ENCODE data around the gene CNOT8.

CNOT8 gene

DNA sequence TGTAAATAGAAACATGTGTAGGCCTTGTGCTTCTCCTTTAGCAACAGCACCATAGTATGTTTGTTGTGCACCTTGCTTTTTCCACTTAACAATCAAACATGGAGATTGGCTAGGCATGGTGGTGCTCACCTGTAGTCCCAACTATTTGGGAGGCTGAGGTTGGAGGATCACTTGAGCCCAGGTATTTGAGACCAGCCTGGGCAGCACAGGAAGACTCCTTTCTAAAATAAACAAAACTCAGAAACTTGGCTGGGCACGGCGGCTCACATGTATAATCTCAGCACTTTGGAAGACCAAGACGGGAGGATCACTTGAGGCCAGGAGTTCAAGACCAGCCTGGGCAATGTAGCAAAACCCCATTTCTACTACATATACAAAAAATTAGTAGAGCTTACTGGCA, 7.1 kb upstream of the CNOT8 start:
- 97% methylated on average over 3 of the region's 3 CpGs for WGBS
- Histone ChIP-seq H3K9me3 (ENCODE audit: insufficient read depth, low read depth, low read length) (no peaks in the 10 kb centered on the region), H3K27me3 (ENCODE audit: insufficient read depth, low read length) (no peaks in the 10 kb centered on the region), H3K27ac (ENCODE audit: low read depth, low read length) (no peak overlapping the region), H3K36me3 (ENCODE audit: insufficient read depth, low read length) (no peaks in the 10 kb centered on the region), H3K9ac (ENCODE audit: low read depth, low read length) (no peak overlapping the region), H3K4me1 (ENCODE audit: insufficient read depth, low read length) (peaks cover 14% of the 10 kb centered on the region), H3K4me3 (ENCODE audit: low read length) (no peak overlapping the region; the same call in 1 of the 2 replicates)

DNA sequence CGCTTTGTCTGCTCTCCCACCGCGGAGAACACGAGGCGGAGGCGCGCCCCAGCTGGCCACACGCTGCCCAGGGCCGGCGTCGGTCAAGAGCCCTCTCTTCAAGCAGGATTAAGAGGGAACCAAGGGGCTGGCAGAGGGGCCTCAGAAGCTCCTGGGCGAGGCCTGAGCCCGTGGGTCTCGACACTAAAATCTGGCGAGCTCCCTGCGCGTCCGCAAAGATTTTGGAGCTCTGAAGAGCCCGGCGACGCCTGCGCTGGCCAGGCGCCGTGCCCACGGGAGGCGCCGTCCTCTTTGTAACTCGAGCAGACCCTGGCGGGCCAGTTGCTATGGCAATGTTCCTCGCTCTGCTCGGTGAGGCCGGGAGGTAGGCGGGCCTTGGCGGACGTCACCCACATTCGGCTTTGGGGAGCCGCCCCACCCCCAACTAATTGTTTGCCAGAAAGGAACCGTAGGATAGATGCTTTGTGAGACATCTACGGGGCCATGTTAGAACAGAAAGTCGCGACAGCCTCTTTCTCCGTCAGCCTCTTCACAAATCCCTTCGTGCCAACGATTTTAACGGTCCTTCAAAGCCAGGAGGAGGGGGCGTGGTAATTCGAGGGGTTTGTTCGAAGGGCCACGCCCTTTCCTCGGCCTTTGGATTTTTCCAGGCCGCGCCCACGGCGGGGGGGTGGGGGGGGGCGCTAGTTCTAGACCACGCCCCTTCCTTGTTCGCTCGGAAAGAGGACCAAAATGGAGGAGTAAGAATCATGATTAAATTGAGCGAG, 714 bp upstream of the CNOT8 start:
- Histone ChIP-seq H3K4me3 (ENCODE audit: low read length) (peak overlapping the region; percentile 91), H3K27me3 (ENCODE audit: insufficient read depth, low read length) (no peaks in the 10 kb centered on the region), H3K9ac (ENCODE audit: low read depth, low read length) (peak overlapping the region; percentile 92), H3K27ac (ENCODE audit: low read depth, low read length) (peak overlapping the region; percentile 96), H3K4me1 (ENCODE audit: insufficient read depth, low read length) (peaks cover 13% of the 10 kb centered on the region; the same call in 1 of the 2 replicates), H3K36me3 (ENCODE audit: insufficient read depth, low read length) (peaks cover 2% of the 10 kb centered on the region; the same call in 1 of the 2 replicates), H3K9me3 (ENCODE audit: insufficient read depth, low read depth, low read length) (no peaks in the 10 kb centered on the region)
- under 1% methylated on average over 58 of the region's 59 CpGs for WGBS

DNA sequence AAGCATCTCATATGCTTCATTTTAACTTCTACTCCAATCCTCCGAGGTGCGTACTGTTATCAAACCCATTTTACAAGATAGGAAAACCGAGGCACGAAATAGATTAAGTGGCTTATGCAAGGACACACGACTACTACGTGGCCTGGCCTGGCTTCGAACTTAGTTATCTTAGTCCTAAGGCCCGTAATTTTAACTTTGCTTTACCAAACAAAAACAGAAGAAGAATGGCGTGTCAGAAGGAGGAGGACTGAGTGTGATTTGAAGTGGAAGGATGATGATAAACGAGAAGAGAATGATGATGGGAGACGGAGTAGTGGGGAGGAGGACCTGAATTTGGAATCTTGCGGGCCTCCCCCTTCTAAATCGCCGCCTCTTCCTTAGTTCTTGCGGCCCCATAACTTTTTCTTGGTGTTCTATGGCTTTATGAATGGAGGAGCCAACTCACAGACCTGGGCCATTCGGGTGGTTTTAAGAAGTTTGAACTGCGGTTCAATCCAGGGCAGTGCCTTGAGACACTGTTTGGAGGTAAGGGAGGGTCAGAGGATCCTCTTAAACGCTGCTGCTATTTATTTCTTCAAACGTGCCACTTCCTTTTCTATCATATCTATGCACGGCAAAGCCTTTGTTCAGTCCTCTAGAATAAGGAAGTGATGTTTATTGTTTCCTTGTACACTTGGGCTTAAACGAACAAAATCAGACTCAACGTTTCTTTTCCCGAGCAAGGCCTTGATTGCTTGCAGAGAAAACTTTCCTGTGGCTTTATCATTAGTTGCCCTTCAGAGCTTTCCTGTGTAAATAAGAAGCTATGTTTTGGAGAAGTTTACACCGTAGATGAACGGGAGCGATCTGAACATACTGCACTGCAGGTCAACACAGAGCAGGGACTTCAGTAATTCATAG, 795 bp downstream of the CNOT8 start:
- Histone ChIP-seq H3K27ac (ENCODE audit: low read depth, low read length) (peak overlapping the region; percentile 96; the same call in 1 of the 2 replicates), H3K9ac (ENCODE audit: low read depth, low read length) (peak overlapping the region; percentile 92), H3K27me3 (ENCODE audit: insufficient read depth, low read length) (no peaks in the 10 kb centered on the region), H3K4me1 (ENCODE audit: insufficient read depth, low read length) (peaks cover 13% of the 10 kb centered on the region; the same call in 1 of the 2 replicates), H3K9me3 (ENCODE audit: insufficient read depth, low read depth, low read length) (no peaks in the 10 kb centered on the region), H3K4me3 (ENCODE audit: low read length) (peak overlapping the region; percentile 91), H3K36me3 (ENCODE audit: insufficient read depth, low read length) (peaks cover 16% of the 10 kb centered on the region)
- 15% methylated on average over 24 of the region's 26 CpGs for WGBS

DNA sequence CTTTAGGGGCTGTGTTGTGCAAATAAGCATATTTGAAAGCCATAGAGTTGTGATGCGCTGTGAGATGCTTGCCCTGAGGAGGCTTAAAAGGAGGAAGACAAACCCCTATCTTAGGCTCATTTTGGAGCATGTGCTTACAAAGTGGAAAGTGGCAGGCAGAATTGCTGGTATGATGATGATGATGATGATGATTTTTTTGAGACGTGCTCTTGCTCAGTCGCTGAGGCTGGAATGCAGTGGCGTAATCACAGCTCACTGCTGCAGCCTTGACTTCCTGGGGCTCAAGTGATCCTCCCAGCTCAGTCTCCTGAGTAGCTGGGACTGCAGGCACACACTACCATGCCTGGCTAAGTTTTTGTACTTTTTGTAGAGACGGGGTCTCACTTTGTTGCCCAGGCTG, 1.7 kb downstream of the CNOT8 start:
- H3K36me3 ChIP-seq (ENCODE audit: insufficient read depth, low read length) = peaks cover 24% of the 10 kb centered on the region
- H3K27me3 ChIP-seq (ENCODE audit: insufficient read depth, low read length) = no peaks in the 10 kb centered on the region
- WGBS = 55% methylated on average over 5 of the region's 5 CpGs
- peaks cover 13% of the 10 kb centered on the region; the same call in 1 of the 2 replicates for H3K4me1 ChIP-seq (ENCODE audit: insufficient read depth, low read length)
- no peak overlapping the region for H3K27ac ChIP-seq (ENCODE audit: low read depth, low read length)
- peak overlapping the region; percentile 92; the same call in 1 of the 2 replicates for H3K9ac ChIP-seq (ENCODE audit: low read depth, low read length)
- peak overlapping the region; percentile 91 for H3K4me3 ChIP-seq (ENCODE audit: low read length)
- H3K9me3 ChIP-seq (ENCODE audit: insufficient read depth, low read depth, low read length) = no peaks in the 10 kb centered on the region

DNA sequence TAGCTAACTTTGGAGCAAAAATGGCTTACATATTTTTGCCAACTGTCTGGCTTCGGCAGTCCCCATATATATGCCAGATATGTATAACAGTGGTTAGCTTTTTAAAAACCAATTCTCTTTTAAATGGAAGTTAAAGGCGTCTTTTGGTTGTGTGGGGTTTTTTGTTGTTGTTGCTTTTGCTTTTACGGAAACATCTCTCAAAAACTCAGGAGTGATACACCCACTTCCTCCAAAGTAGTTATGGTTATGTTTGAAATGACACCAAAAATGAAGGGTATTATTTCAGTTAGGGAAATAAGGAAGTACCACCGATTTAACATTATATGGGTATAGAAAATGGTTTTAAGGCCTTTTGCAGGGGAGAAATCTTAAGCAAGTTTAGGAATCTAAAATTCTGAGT, 2.3 kb downstream of the CNOT8 start:
- H3K36me3 ChIP-seq (ENCODE audit: insufficient read depth, low read length) = peaks cover 31% of the 10 kb centered on the region

DNA sequence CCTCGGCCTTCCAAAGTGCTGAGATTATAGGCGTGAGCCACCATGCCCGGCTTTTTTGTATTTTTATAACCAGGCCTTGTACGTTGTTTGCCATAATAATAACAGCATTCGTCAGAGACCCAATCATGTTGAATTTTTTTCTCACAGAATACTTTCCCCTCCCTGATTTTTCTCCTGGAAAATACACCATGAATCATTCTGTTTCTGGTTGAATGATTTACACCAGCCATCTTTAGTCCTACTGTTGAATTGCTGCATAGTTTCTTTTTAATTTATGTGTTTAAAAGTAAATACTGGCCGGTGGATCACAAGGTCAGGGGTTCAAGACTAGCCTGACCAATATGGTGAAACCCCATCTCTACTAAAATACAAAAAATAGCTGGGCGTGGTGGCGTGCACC, 3.5 kb downstream of the CNOT8 start:
- Histone ChIP-seq H3K4me1 (ENCODE audit: insufficient read depth, low read length) (peaks cover 12% of the 10 kb centered on the region; the same call in 1 of the 2 replicates), H3K27ac (ENCODE audit: low read depth, low read length) (no peak overlapping the region), H3K9me3 (ENCODE audit: insufficient read depth, low read depth, low read length) (no peaks in the 10 kb centered on the region), H3K9ac (ENCODE audit: low read depth, low read length) (no peak overlapping the region), H3K27me3 (ENCODE audit: insufficient read depth, low read length) (no peaks in the 10 kb centered on the region), H3K36me3 (ENCODE audit: insufficient read depth, low read length) (peaks cover 42% of the 10 kb centered on the region), H3K4me3 (ENCODE audit: low read length) (no peak overlapping the region)
- 95% methylated on average over 8 of the region's 8 CpGs for WGBS

More for the DNA sequence above, 2.3 kb downstream of the CNOT8 start:
- no peaks in the 10 kb centered on the region for H3K27me3 ChIP-seq (ENCODE audit: insufficient read depth, low read length)
- peaks cover 13% of the 10 kb centered on the region; the same call in 1 of the 2 replicates for H3K4me1 ChIP-seq (ENCODE audit: insufficient read depth, low read length)
- no peaks in the 10 kb centered on the region for H3K9me3 ChIP-seq (ENCODE audit: insufficient read depth, low read depth, low read length)
- 87% methylated on average over 2 of the region's 4 CpGs for WGBS
- H3K27ac ChIP-seq (ENCODE audit: low read depth, low read length) = no peak overlapping the region
- H3K9ac ChIP-seq (ENCODE audit: low read depth, low read length) = no peak overlapping the region
- peak overlapping the region; percentile 91 for H3K4me3 ChIP-seq (ENCODE audit: low read length)

DNA sequence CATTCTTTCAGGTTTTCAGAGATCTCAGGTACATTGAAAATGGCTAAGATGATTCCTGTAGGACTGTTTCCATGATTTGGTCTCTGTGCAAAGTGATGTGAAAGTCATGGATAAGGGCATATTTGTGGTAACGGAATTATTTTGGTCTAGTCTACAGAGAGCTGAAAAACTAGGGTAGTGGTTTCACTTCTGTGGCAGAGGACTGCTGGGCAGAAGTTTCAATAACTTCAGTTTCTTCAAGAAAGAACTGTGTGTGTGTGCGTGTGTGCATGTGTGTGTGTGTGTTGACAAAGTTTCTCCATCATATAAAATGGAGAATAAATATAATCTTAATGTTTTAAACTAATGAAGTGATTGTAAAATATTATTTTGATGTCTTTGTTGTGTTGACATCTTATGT, 4.3 kb downstream of the CNOT8 start:
- peaks cover 50% of the 10 kb centered on the region for H3K36me3 ChIP-seq (ENCODE audit: insufficient read depth, low read length)
- WGBS = 97% methylated on average over 1 of the region's 2 CpGs
- H3K9ac ChIP-seq (ENCODE audit: low read depth, low read length) = no peak overlapping the region
- no peak overlapping the region for H3K27ac ChIP-seq (ENCODE audit: low read depth, low read length)
- no peaks in the 10 kb centered on the region for H3K27me3 ChIP-seq (ENCODE audit: insufficient read depth, low read length)
- no peaks in the 10 kb centered on the region for H3K9me3 ChIP-seq (ENCODE audit: insufficient read depth, low read depth, low read length)
- H3K4me1 ChIP-seq (ENCODE audit: insufficient read depth, low read length) = peaks cover 8% of the 10 kb centered on the region; the same call in 1 of the 2 replicates
- H3K4me3 ChIP-seq (ENCODE audit: low read length) = no peak overlapping the region

DNA sequence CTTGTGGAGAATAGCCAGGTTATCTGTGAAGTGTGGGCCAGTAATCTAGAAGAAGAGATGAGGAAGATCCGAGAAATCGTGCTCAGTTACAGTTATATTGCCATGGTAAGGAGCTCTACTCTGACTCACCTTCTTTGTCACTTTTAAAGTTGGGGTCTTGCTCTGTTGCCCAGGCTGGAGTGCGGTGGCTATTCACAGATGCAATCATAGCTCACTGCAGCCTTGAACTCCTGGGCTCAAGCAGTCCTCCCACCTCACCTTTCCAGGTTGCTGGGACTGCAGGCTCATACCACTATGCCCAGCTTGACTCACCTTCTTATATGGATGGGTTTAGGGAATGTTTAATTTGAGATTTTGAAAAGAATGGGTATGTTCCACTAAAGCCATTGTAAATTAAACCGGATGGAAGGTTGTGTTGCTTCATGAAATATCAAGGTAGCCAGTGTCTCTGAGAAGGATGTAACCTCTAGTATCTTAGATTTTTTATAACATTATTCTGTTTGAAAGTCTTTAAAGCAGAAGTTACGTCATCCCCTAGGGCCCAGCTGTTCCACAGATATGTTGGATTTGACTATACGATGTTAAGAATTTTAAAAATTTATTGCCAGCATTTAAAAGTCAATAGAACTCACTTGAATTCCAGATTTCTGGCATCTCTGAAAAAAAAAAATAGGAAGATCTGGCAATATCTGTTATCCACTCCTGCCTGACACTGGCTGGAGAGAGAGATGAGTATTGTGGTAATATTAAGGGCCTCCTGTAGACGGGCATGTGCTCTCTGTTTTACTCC, 5.1 kb downstream of the CNOT8 start:
- H3K9me3 ChIP-seq (ENCODE audit: insufficient read depth, low read depth, low read length) = no peaks in the 10 kb centered on the region
- no peak overlapping the region for H3K4me3 ChIP-seq (ENCODE audit: low read length)
- WGBS = 97% methylated on average over 6 of the region's 7 CpGs
- H3K27ac ChIP-seq (ENCODE audit: low read depth, low read length) = no peak overlapping the region
- peaks cover 8% of the 10 kb centered on the region; the same call in 1 of the 2 replicates for H3K4me1 ChIP-seq (ENCODE audit: insufficient read depth, low read length)
- peaks cover 50% of the 10 kb centered on the region for H3K36me3 ChIP-seq (ENCODE audit: insufficient read depth, low read length)
- no peak overlapping the region for H3K9ac ChIP-seq (ENCODE audit: low read depth, low read length)
- no peaks in the 10 kb centered on the region for H3K27me3 ChIP-seq (ENCODE audit: insufficient read depth, low read length)

DNA sequence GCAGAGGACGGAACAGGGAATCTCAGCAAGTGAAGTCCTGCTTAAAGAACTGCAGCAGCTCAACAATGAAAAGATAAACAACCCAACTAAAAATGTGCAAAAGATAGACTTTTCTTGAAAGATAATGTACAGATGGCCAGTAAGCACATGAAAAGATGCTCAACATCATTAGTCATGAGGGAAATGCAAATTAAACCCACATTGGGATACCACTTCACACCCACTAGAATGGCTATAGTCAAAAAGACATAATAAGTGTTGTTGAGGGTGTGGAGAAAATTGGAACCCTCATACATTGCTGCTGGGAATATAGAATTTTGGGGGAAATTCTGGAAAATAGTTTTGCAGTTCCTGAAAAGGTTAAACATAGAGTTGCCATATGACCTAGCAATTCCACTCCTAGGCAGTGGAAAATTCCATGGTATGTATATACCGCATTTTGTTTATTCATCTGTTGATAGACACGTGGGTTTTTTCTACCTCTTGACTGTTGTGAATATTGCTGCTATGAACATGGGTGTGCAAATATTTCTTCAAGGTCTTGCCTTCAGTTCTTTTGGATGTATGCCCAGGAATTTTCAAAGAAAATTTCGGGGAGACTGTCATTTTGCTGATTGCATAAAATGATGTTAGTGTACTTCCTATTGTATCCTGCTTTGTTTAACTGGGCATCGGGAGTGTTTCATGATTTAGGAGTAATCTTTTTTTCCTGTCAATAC, 7.2 kb downstream of the CNOT8 start:
- no peaks in the 10 kb centered on the region for H3K9me3 ChIP-seq (ENCODE audit: insufficient read depth, low read depth, low read length)
- peaks cover 61% of the 10 kb centered on the region for H3K36me3 ChIP-seq (ENCODE audit: insufficient read depth, low read length)
- H3K9ac ChIP-seq (ENCODE audit: low read depth, low read length) = no peak overlapping the region
- 98% methylated on average over 5 of the region's 5 CpGs for WGBS
- H3K27me3 ChIP-seq (ENCODE audit: insufficient read depth, low read length) = no peaks in the 10 kb centered on the region
- no peaks in the 10 kb centered on the region for H3K4me1 ChIP-seq (ENCODE audit: insufficient read depth, low read length)
- no peak overlapping the region for H3K4me3 ChIP-seq (ENCODE audit: low read length)
- H3K27ac ChIP-seq (ENCODE audit: low read depth, low read length) = no peak overlapping the region

DNA sequence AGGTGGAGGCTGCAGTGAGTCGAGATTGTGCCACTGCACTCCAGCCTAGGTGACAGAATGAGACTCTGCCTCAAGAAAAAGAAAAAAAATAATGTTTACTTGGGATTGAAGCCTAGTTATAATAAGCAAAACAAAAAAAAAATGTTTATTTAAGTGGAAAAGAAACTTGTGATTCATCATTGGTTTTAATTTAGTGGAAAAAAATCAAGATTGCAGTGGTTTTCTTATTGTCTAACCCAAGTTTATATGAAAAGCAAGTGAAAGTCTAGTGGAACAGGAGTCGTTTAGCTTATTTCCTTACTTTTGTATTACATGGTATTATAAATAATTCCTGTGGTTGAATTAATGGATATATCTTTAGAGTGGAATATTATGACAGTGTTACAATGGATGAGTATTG, 8.4 kb downstream of the CNOT8 start:
- Histone ChIP-seq H3K9me3 (ENCODE audit: insufficient read depth, low read depth, low read length) (no peaks in the 10 kb centered on the region), H3K4me3 (ENCODE audit: low read length) (no peak overlapping the region), H3K27ac (ENCODE audit: low read depth, low read length) (no peak overlapping the region), H3K36me3 (ENCODE audit: insufficient read depth, low read length) (peaks cover 72% of the 10 kb centered on the region), H3K4me1 (ENCODE audit: insufficient read depth, low read length) (no peaks in the 10 kb centered on the region), H3K9ac (ENCODE audit: low read depth, low read length) (no peak overlapping the region), H3K27me3 (ENCODE audit: insufficient read depth, low read length) (no peaks in the 10 kb centered on the region)
- WGBS = 86% methylated on average over 2 of the region's 2 CpGs
